Prostate gland (tissue), 2 donors: Measurements from ENCODE around the gene FAM50B.

Experiments
- POLR2A ChIP-seq: fragments of 450-650 bp; IDR thresholded peaks from one replicate; pipeline ENCODE4 v1.6.1; 2016; ENCODE audit warnings: antibody characterized with exemption, mild to moderate bottlenecking
- POLR2AphosphoS5 ChIP-seq: sonication (generic); formaldehyde crosslinking; IDR thresholded peaks from one replicate; pipeline ENCODE4 v1.6.1; 2017; ENCODE audit warnings: antibody characterized with exemption
- TF ChIP-seq, protein P1 (sequence below), 4 experiments: fragments of 200-600 bp in 2 of 4; fragments of 450-650 bp in 2 of 4; sonication (generic) in 2 of 4; IDR thresholded peaks; 1 replicate in 3 of 4; 2 replicates in 1 of 4; pipeline ENCODE4 v1.5.1; 2016 to 2019; ENCODE audit warnings: antibody characterized with exemption in 4 of 4, mild to moderate bottlenecking in 2 of 4, moderate library complexity in 2 of 4

DNA sequence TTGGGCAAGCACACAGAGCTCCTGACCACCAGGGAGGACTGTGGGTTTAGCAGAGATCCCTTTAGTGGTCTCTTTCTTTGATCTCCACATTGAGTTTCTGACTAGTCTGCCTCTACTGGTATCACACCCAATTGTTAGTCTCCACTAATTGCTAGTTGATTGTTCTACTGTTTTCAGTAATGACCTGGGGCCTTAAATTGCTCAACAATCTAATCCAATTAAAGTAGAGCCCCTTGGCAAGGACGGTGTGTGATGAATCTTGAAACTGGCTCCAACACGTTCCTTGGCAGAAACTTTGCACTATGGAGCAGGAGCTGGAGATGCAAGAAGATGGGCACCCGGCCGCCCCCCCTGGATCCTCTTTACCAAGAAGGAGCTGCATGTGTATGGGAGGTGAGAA, 12.3 kb downstream of the FAM50B start:
- TF ChIP-seq, protein P1, sequence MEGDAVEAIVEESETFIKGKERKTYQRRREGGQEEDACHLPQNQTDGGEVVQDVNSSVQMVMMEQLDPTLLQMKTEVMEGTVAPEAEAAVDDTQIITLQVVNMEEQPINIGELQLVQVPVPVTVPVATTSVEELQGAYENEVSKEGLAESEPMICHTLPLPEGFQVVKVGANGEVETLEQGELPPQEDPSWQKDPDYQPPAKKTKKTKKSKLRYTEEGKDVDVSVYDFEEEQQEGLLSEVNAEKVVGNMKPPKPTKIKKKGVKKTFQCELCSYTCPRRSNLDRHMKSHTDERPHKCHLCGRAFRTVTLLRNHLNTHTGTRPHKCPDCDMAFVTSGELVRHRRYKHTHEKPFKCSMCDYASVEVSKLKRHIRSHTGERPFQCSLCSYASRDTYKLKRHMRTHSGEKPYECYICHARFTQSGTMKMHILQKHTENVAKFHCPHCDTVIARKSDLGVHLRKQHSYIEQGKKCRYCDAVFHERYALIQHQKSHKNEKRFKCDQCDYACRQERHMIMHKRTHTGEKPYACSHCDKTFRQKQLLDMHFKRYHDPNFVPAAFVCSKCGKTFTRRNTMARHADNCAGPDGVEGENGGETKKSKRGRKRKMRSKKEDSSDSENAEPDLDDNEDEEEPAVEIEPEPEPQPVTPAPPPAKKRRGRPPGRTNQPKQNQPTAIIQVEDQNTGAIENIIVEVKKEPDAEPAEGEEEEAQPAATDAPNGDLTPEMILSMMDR (IDR thresholded peaks at IDR 0.05): no peak
- TF ChIP-seq POLR2A: no peak
- no peak for TF ChIP-seq POLR2AphosphoS5
